ENCODE results near the gene GNL3. TPM values are rescaled to one million over a fixed set of nuclear protein-coding genes. Genes with fewer than 3 reads are reported as not detected.

The GNL3 gene
- 10 to 100 TPM; 20.6 to 45.1 (median 25.7) TPM for total RNA-seq
- 10 to 100 TPM; 39.4 to 60.4 TPM for polyA plus RNA-seq
- long read RNA-seq, donor 1, transcript GNL3-202 (15 exons, 2,040 nt), result major isoform, 19 of 39 reads
- long read RNA-seq, donor 1, partial matches to known transcripts, result 3 of 39 reads
- long read RNA-seq, donor 1, other reads (novel, unspliced or antisense), result 16 of 39 reads
- long read RNA-seq, donor 2, transcript GNL3-202 (15 exons, 2,040 nt), result major isoform, 24 of 43 reads
- long read RNA-seq, donor 2, partial matches to known transcripts, result 1 of 43 reads
- long read RNA-seq, donor 2, other reads (novel, unspliced or antisense), result 16 of 43 reads
- long read RNA-seq, donor 3, transcript GNL3-202 (15 exons, 2,040 nt), result major isoform, 57 of 86 reads
- long read RNA-seq, donor 3, partial matches to known transcripts, result 13 of 86 reads
- long read RNA-seq, donor 3, other reads (novel, unspliced or antisense), result 11 of 86 reads

GRCh38 chr3:52685709-52686691 lies at the start of gene GNL3, which contains the start of gene PBRM1:
Gene GNL3, plus strand, starts transcription at chr3:52686032. Its CDS starts 61 bp downstream, at chr3:52686093.
Gene PBRM1, minus strand, starts transcription at chr3:52685913.
- Histone ChIP-seq H3K27ac (peak within 1 kb of the TSS; percentile 91 to 99 (median 98)), H3K4me1 (peaks cover 0 to 55% (median 52%) of the 10 kb centered on the region in 9 donors), H3K9me3 (no peaks in the 10 kb centered on the region), H3K36me3 (peaks cover 0 to 51% (median 40%) of the 10 kb centered on the region in 9 donors), H3K4me3 (peak within 1 kb of the TSS; percentile 50 to 95 (median 76)), H3K27me3 (no peaks in the 10 kb centered on the region)
- ATAC-seq, result peak; percentile 87 to 97 (median 92)
- 1% methylated on average over 69 to 82 of the region's 82 CpGs for WGBS, 2 donors
- DNase-seq, result peak; percentile 92 to 93
- TF ChIP-seq CTCF (IDR thresholded peaks at IDR 0.05), result peak in 1 of 9 donors; percentile 10
- intact Hi-C loops (cut with DNase I), result loop anchor here in 6 of 10 donors (10.0 kb wide), 3 partner anchors 211 to 231 kb away; partner anchors contain the start of genes NISCH (in 3 of the 6) and TNNC1 (in 3 of the 6)

GRCh38 chr3:52636673-52637072 lies 49.2 kb upstream of the GNL3 start:
- intact Hi-C loops (cut with DNase I), result no loop called here
- H3K4me1 ChIP-seq, result no peaks in the 10 kb centered on the region
- H3K9me3 ChIP-seq, result no peaks in the 10 kb centered on the region
- no peak overlapping the region for H3K4me3 ChIP-seq
- no peaks in the 10 kb centered on the region for H3K27me3 ChIP-seq
- H3K27ac ChIP-seq, result no peak overlapping the region
- ATAC-seq (no peak), DNase-seq (no peak)
- 88% methylated on average over 4 of the region's 4 CpGs for WGBS, 2 donors
- TF ChIP-seq CTCF (IDR thresholded peaks at IDR 0.05), result no peak
- H3K36me3 ChIP-seq, result peaks cover 0 to 100% (median 71%) of the 10 kb centered on the region in 9 donors

GRCh38 chr3:52645549-52645948 lies 40.3 kb upstream of the GNL3 start:
- H3K36me3 ChIP-seq, result peaks cover 0 to 100% (median 74%) of the 10 kb centered on the region in 9 donors
- no peak for TF ChIP-seq CTCF (IDR thresholded peaks at IDR 0.05)
- intact Hi-C loops (cut with DNase I), result no loop called here
- H3K4me3 ChIP-seq, result no peak overlapping the region
- no peaks in the 10 kb centered on the region for H3K27me3 ChIP-seq
- DNase-seq (no peak), ATAC-seq (no peak)
- H3K27ac ChIP-seq, result no peak overlapping the region
- WGBS, 2 donors, result 94 to 96% methylated on average over 6 of the region's 6 CpGs
- peaks cover 0 to 7% (median 0%) of the 10 kb centered on the region in 9 donors for H3K4me1 ChIP-seq
- no peaks in the 10 kb centered on the region for H3K9me3 ChIP-seq
